Fibroblast of mammary gland (primary cell): Measurements from ENCODE around the gene ORM1.
"Not testable (repeated sequence)": the region's sequence is repeated elsewhere in the genome, so short reads cannot be mapped to it uniquely, and the experiment has no call there.

Experiments
- DNase-seq: peaks from one replicate; pipeline ENCODE4 v3.0.0-alpha.2; 2010; ENCODE audit warnings: low read depth
- H3K4me3 ChIP-seq: 2 replicates; pipeline ENCODE4 v1.5.1; 2011; ENCODE audit warnings: low read depth, mild to moderate bottlenecking, low read length, moderate library complexity; ENCODE audit not compliant: control insufficient read depth
- CTCF ChIP-seq: conservative IDR thresholded peaks from 2 replicates; pipeline ENCODE4 v1.5.1; 2011; ENCODE audit warnings: low read depth, low read length, inconsistent platforms; ENCODE audit not compliant: control insufficient read depth, insufficient read depth

ORM1 gene

GRCh38 chr9:114327749-114328148 lies 4.9 kb downstream of the ORM1 start:
- no peak for TF ChIP-seq CTCF
- H3K4me3 ChIP-seq = no peak overlapping the region
- DNase-seq = no peak

- not testable (repeated sequence) for H3K4me3 ChIP-seq, DNase-seq
Observed at GRCh38 chr9:114328357-114328820, 5.5 kb downstream of the ORM1 start.

GRCh38 chr9:114328937-114329624 lies 6.2 kb downstream of the ORM1 start:
- DNase-seq, H3K4me3 ChIP-seq: not testable (repeated sequence)

- H3K4me3 ChIP-seq, DNase-seq: not testable (repeated sequence)
Observed at GRCh38 chr9:114329625-114330022, 6.7 kb downstream of the ORM1 start, which contains the start of gene ORM2. Gene ORM2 (plus strand): TSS chr9:114329869. CDS start chr9:114329905, 36 bp downstream.

GRCh38 chr9:114330636-114331035 lies 7.7 kb downstream of the ORM1 start:
- no peak for DNase-seq
- TF ChIP-seq CTCF = no peak
- H3K4me3 ChIP-seq = no peak overlapping the region

- not testable (repeated sequence) for DNase-seq, H3K4me3 ChIP-seq
Observed at GRCh38 chr9:114331229-114332195, 8.6 kb downstream of the ORM1 start.

- DNase-seq = not testable (repeated sequence)
Observed at GRCh38 chr9:114332474-114333040, 9.7 kb downstream of the ORM1 start.

GRCh38 chr9:114333718-114334117 lies 10.8 kb downstream of the ORM1 start:
- H3K4me3 ChIP-seq, DNase-seq: not testable (repeated sequence)

More at GRCh38 chr9:114332474-114333040, 9.7 kb downstream of the ORM1 start:
- H3K4me3 ChIP-seq = not testable (repeated sequence)

GRCh38 chr9:114334490-114334889 lies 11.6 kb downstream of the ORM1 start:
- H3K4me3 ChIP-seq = no peak overlapping the region
- no peak for TF ChIP-seq CTCF
- DNase-seq = no peak

- no peak for TF ChIP-seq CTCF
- no peak overlapping the region for H3K4me3 ChIP-seq
- DNase-seq = no peak
Observed at GRCh38 chr9:114335745-114336144, 12.8 kb downstream of the ORM1 start.
